ENCODE data around the gene TRAPPC12. TPM values are rescaled to one million over a fixed set of nuclear protein-coding genes. Genes with fewer than 3 reads are reported as not detected.

TRAPPC12 gene
- total RNA-seq, 2 experiments from 2014 or later: 60.0 to 73.1 TPM

GRCh38 chr2:3459185-3460015, 79.9 kb downstream of the TRAPPC12 start:
- no peak overlapping the region for H3K4me3 Mint-ChIP-seq
- ATAC-seq: no peak
- peaks cover 9% of the 10 kb centered on the region for H3K4me1 Mint-ChIP-seq
- no peak for DNase-seq
- intact Hi-C loops (cut with DNase I, micrococcal nuclease): loop anchor here in 1 of 2 experiments (5.0 kb wide), 1 partner anchor 37 kb away; no protein-coding TSS in a partner anchor
- no peaks in the 10 kb centered on the region for H3K27me3 Mint-ChIP-seq
- ChIA-PET CTCF (interaction anchor here (0.7 to 2.8 kb wide), 2 partner anchors 35 to 192 kb away, joined by 3 to 8 read pairs; no protein-coding TSS in a partner anchor), POLR2A (no interaction called here)
- no peaks in the 10 kb centered on the region for H3K9me3 Mint-ChIP-seq (ENCODE audit: low read depth)
- H3K27ac Mint-ChIP-seq: no peak overlapping the region
- peaks cover 16% of the 10 kb centered on the region for H3K36me3 Mint-ChIP-seq (ENCODE audit: low read depth)

GRCh38 chr2:3460156-3460555, 80.7 kb downstream of the TRAPPC12 start:
- H3K9me3 Mint-ChIP-seq (ENCODE audit: low read depth): no peaks in the 10 kb centered on the region
- intact Hi-C loops (cut with DNase I, micrococcal nuclease): loop anchor here in 1 of 2 experiments (5.0 kb wide), 1 partner anchor 38 kb away; no protein-coding TSS in a partner anchor
- H3K27ac Mint-ChIP-seq: no peak overlapping the region
- ChIA-PET CTCF (interaction anchor here (0.9 to 2.8 kb wide), 2 partner anchors 14 to 36 kb away, joined by 4 to 8 read pairs; no protein-coding TSS in a partner anchor), POLR2A (no interaction called here)
- no peak overlapping the region for H3K4me3 Mint-ChIP-seq
- no peak for ATAC-seq
- DNase-seq: no peak
- H3K4me1 Mint-ChIP-seq: peaks cover 9% of the 10 kb centered on the region
- H3K36me3 Mint-ChIP-seq (ENCODE audit: low read depth): peaks cover 18% of the 10 kb centered on the region
- no peaks in the 10 kb centered on the region for H3K27me3 Mint-ChIP-seq

GRCh38 chr2:3460831-3461800, 81.6 kb downstream of the TRAPPC12 start:
- H3K36me3 Mint-ChIP-seq (ENCODE audit: low read depth): peaks cover 12% of the 10 kb centered on the region
- peaks cover 9% of the 10 kb centered on the region for H3K4me1 Mint-ChIP-seq
- H3K27ac Mint-ChIP-seq: peak overlapping the region; percentile 42
- H3K4me3 Mint-ChIP-seq: no peak overlapping the region
- ATAC-seq: no peak
- CTCF ChIA-PET: interaction anchor here (0.9 to 3.7 kb wide), 9 partner anchors 13 to 191 kb away, joined by 3 to 18 read pairs (median 5); no protein-coding TSS in a partner anchor
- POLR2A ChIA-PET: no interaction called here
- intact Hi-C loops (cut with DNase I, micrococcal nuclease): loop anchor here in 1 of 2 experiments (5.0 kb wide), 1 partner anchor 39 kb away; no protein-coding TSS in a partner anchor
- H3K9me3 Mint-ChIP-seq (ENCODE audit: low read depth): no peaks in the 10 kb centered on the region
- no peak for DNase-seq
- H3K27me3 Mint-ChIP-seq: no peaks in the 10 kb centered on the region

- DNase-seq (peak; percentile 51), ATAC-seq (peak; percentile 69)
- Mint-ChIP-seq H3K9me3 (ENCODE audit: low read depth) (no peaks in the 10 kb centered on the region), H3K36me3 (ENCODE audit: low read depth) (peaks cover 9% of the 10 kb centered on the region), H3K27ac (peak overlapping the region; percentile 84), H3K4me1 (peaks cover 9% of the 10 kb centered on the region), H3K27me3 (no peaks in the 10 kb centered on the region), H3K4me3 (no peak overlapping the region)
- intact Hi-C loops (cut with DNase I, micrococcal nuclease): loop anchor here (1.0 to 5.0 kb wide), 3 partner anchors 39 to 189 kb away; no protein-coding TSS in a partner anchor
- ChIA-PET CTCF (interaction anchor here (0.6 to 3.7 kb wide), 13 partner anchors 9 to 1535 kb away, joined by 3 to 18 read pairs (median 4); no protein-coding TSS in a partner anchor), POLR2A (interaction anchor here (0.6 kb wide), 1 partner anchor 1085 kb away, joined by 3 read pairs; no protein-coding TSS in a partner anchor)
Measured at GRCh38 chr2:3461801-3462492, 82.5 kb downstream of the TRAPPC12 start.

GRCh38 chr2:3462493-3463104, 83.1 kb downstream of the TRAPPC12 start:
- intact Hi-C loops (cut with DNase I, micrococcal nuclease): loop anchor here (1.0 to 5.0 kb wide), 3 partner anchors 40 to 189 kb away; no protein-coding TSS in a partner anchor
- H3K27ac Mint-ChIP-seq: no peak overlapping the region
- H3K36me3 Mint-ChIP-seq (ENCODE audit: low read depth): peaks cover 5% of the 10 kb centered on the region
- no peak for DNase-seq
- no peak overlapping the region for H3K4me3 Mint-ChIP-seq
- peaks cover 9% of the 10 kb centered on the region for H3K4me1 Mint-ChIP-seq
- H3K9me3 Mint-ChIP-seq (ENCODE audit: low read depth): no peaks in the 10 kb centered on the region
- ChIA-PET POLR2A (no interaction called here), CTCF (interaction anchor here (0.7 to 3.7 kb wide), 12 partner anchors 10 to 189 kb away, joined by 3 to 18 read pairs (median 3); no protein-coding TSS in a partner anchor)
- no peak for ATAC-seq
- H3K27me3 Mint-ChIP-seq: no peaks in the 10 kb centered on the region

GRCh38 chr2:3463186-3463835, 83.8 kb downstream of the TRAPPC12 start:
- ChIA-PET CTCF (interaction anchor here (0.7 to 3.7 kb wide), 7 partner anchors 11 to 189 kb away, joined by 3 to 18 read pairs (median 3); no protein-coding TSS in a partner anchor), POLR2A (no interaction called here)
- Mint-ChIP-seq H3K36me3 (ENCODE audit: low read depth) (peaks cover 12% of the 10 kb centered on the region), H3K4me1 (peaks cover 9% of the 10 kb centered on the region), H3K9me3 (ENCODE audit: low read depth) (no peaks in the 10 kb centered on the region), H3K27me3 (no peaks in the 10 kb centered on the region), H3K4me3 (no peak overlapping the region), H3K27ac (no peak overlapping the region)
- DNase-seq: no peak
- intact Hi-C loops (cut with DNase I, micrococcal nuclease): loop anchor here (2.0 to 5.0 kb wide), 2 partner anchors 41 kb away; no protein-coding TSS in a partner anchor
- no peak for ATAC-seq

GRCh38 chr2:3463944-3464343, 84.5 kb downstream of the TRAPPC12 start:
- Mint-ChIP-seq H3K27me3 (no peaks in the 10 kb centered on the region), H3K4me3 (no peak overlapping the region), H3K27ac (no peak overlapping the region), H3K4me1 (peaks cover 9% of the 10 kb centered on the region), H3K9me3 (ENCODE audit: low read depth) (no peaks in the 10 kb centered on the region), H3K36me3 (ENCODE audit: low read depth) (peaks cover 17% of the 10 kb centered on the region)
- intact Hi-C loops (cut with DNase I, micrococcal nuclease): loop anchor here (2.0 to 5.0 kb wide), 2 partner anchors 41 to 42 kb away; no protein-coding TSS in a partner anchor
- no peak for ATAC-seq
- DNase-seq: no peak
- POLR2A ChIA-PET: no interaction called here
- CTCF ChIA-PET: interaction anchor here (1.1 to 3.7 kb wide), 2 partner anchors 39 to 41 kb away, joined by 3 to 18 read pairs; no protein-coding TSS in a partner anchor

GRCh38 chr2:3464401-3465005, 85.0 kb downstream of the TRAPPC12 start:
- CTCF ChIA-PET: interaction anchor here (3.7 kb wide), 1 partner anchor 39 kb away, joined by 18 read pairs; no protein-coding TSS in a partner anchor
- POLR2A ChIA-PET: no interaction called here
- Mint-ChIP-seq H3K36me3 (ENCODE audit: low read depth) (peaks cover 17% of the 10 kb centered on the region), H3K27me3 (no peaks in the 10 kb centered on the region), H3K9me3 (ENCODE audit: low read depth) (no peaks in the 10 kb centered on the region), H3K27ac (no peak overlapping the region), H3K4me3 (no peak overlapping the region), H3K4me1 (peaks cover 9% of the 10 kb centered on the region)
- intact Hi-C loops (cut with DNase I, micrococcal nuclease): loop anchor here in 1 of 2 experiments (5.0 kb wide), 1 partner anchor 42 kb away; no protein-coding TSS in a partner anchor
- ATAC-seq: no peak
- no peak for DNase-seq

- H3K9me3 Mint-ChIP-seq (ENCODE audit: low read depth): no peaks in the 10 kb centered on the region
- no peak for DNase-seq
Measured at GRCh38 chr2:3465328-3465727, 85.8 kb downstream of the TRAPPC12 start.

More at GRCh38 chr2:3465328-3465727, 85.8 kb downstream of the TRAPPC12 start:
- Mint-ChIP-seq H3K27me3 (no peaks in the 10 kb centered on the region), H3K4me1 (peaks cover 9% of the 10 kb centered on the region), H3K27ac (no peak overlapping the region), H3K36me3 (ENCODE audit: low read depth) (peaks cover 22% of the 10 kb centered on the region), H3K4me3 (no peak overlapping the region)
- ATAC-seq: no peak
- intact Hi-C loops (cut with DNase I, micrococcal nuclease): no loop called here
- ChIA-PET CTCF (no interaction called here), POLR2A (no interaction called here)

Measured in activated CD4-positive, alpha-beta T cell treated with anti-CD3 and anti-CD28 coated beads for 36 hours (primary cell).